ENCODE measurements around the gene CHRNB2.

- TF ChIP-seq CTCF (IDR thresholded peaks at IDR 0.05): no peak
- TF ChIP-seq POLR2A (IDR thresholded peaks at IDR 0.05): no peak
These were observed 11.8 kb downstream of the CHRNB2 start for GRCh38 chr1:154579374-154579773.

Data from lower leg skin (tissue), 3 donors.